Measurements from ENCODE around the gene ZNF285. TPM values are rescaled to one million over a fixed set of nuclear protein-coding genes. Genes with fewer than 3 reads are reported as not detected.
"Not testable (repeated sequence)": the region's sequence is repeated elsewhere in the genome, so short reads cannot be mapped to it uniquely, and the experiment has no call there.

Gene ZNF285
- total RNA-seq, 1 experiment from 2014 or later: 0.22 TPM

DNA sequence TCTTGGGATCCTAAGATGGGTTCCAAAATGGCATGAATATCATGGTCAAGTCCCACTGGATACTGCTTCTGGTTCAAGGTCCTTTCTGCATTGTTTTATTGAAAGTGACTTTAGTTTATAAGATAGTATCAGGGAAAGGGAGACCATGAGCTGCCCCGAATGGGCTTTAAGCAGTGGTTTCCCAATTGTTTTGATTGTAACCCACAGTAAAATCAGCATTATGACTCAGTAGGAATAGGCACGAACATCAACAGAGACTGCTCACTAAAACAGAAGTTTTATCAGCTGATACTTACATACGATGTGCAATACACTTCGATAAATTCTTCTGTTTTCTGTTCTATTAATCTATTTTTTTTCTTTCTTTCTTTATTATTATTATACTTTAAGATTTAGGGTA is 12.1 kb downstream of the ZNF285 start:
- H3K36me3 ChIP-seq (ENCODE audit: low read depth, low read length); BruUV-seq (replicated peaks); H3K4me2 ChIP-seq (ENCODE audit: low read length); POLR2A ChIA-PET (ENCODE audit: unreplicated experiment); DNase-seq; H3K4me1 ChIP-seq (ENCODE audit: insufficient read depth, low read length); H4K20me1 ChIP-seq (ENCODE audit: low read length); intact Hi-C loops (cut with micrococcal nuclease); H3F3A ChIP-seq (ENCODE audit: low read length, unreplicated experiment); H3K9me3 ChIP-seq (ENCODE audit: low read length); ATAC-seq; H3K27ac ChIP-seq (ENCODE audit: low read length); H3K9ac ChIP-seq (ENCODE audit: low read length); H3K79me2 ChIP-seq (ENCODE audit: low read length); H3K9me2 ChIP-seq (replicated peaks; ENCODE audit: low read length); H3K4me3 ChIP-seq (ENCODE audit: low read length); H3K27me3 ChIP-seq (ENCODE audit: low read length); H2AFZ ChIP-seq (ENCODE audit: low read length); CTCF ChIA-PET: not testable (repeated sequence)

DNA sequence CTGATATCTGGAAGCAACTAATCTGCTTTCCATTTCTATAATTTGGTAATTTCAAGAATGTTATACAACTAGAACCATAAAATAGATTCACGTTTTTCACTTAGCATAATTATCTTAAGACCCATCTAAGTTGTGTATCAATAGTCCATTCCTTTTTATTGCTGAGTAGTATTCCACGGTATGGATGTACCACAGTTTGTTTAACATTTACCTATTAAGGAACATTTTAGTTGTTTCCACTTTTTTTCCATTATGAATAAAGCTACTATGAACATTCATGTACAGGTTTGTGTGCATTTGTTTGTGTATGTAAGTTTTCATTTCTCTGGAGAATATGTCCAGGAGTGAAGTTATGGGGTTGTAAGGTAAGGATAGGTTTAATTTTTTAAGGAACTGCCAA is 26.6 kb downstream of the ZNF285 start:
- H3K27ac ChIP-seq (ENCODE audit: low read length): no peak overlapping the region
- no peaks in the 10 kb centered on the region for H3K9me2 ChIP-seq (replicated peaks; ENCODE audit: low read length)
- no peaks in the 10 kb centered on the region for H3K36me3 ChIP-seq (ENCODE audit: low read depth, low read length)
- no peak for ATAC-seq
- ChIA-PET POLR2A (ENCODE audit: unreplicated experiment) (no interaction called here), CTCF (no interaction called here)
- H3K79me2 ChIP-seq (ENCODE audit: low read length): no peaks in the 10 kb centered on the region
- TF ChIP-seq EZH2phosphoT487 (IDR thresholded peaks at IDR 0.05; ENCODE audit: borderline replicate concordance, low read length): no peak
- no peak for TF ChIP-seq EZH2 (IDR thresholded peaks at IDR 0.05; ENCODE audit: low read length, unreplicated experiment)
- no peak for TF ChIP-seq CTCF (conservative IDR thresholded peaks at IDR 0.05; ENCODE audit: low read depth, low read length)
- intact Hi-C loops (cut with micrococcal nuclease): no loop called here
- H3K4me3 ChIP-seq (ENCODE audit: low read length): no peak overlapping the region
- H4K20me1 ChIP-seq (ENCODE audit: low read length): no peaks in the 10 kb centered on the region
- no peak for DNase-seq
- no peak overlapping the region for H3K4me2 ChIP-seq (ENCODE audit: low read length)
- no peaks in the 10 kb centered on the region for H3K27me3 ChIP-seq (ENCODE audit: low read length)
- no peak overlapping the region for H2AFZ ChIP-seq (ENCODE audit: low read length)
- H3K9me3 ChIP-seq (ENCODE audit: low read length): no peaks in the 10 kb centered on the region
- no peaks in the 10 kb centered on the region for H3F3A ChIP-seq (ENCODE audit: low read length, unreplicated experiment)
- H3K9ac ChIP-seq (ENCODE audit: low read length): no peak overlapping the region
- BruUV-seq (replicated peaks): no TSS peak
- no peaks in the 10 kb centered on the region for H3K4me1 ChIP-seq (ENCODE audit: insufficient read depth, low read length)

DNA sequence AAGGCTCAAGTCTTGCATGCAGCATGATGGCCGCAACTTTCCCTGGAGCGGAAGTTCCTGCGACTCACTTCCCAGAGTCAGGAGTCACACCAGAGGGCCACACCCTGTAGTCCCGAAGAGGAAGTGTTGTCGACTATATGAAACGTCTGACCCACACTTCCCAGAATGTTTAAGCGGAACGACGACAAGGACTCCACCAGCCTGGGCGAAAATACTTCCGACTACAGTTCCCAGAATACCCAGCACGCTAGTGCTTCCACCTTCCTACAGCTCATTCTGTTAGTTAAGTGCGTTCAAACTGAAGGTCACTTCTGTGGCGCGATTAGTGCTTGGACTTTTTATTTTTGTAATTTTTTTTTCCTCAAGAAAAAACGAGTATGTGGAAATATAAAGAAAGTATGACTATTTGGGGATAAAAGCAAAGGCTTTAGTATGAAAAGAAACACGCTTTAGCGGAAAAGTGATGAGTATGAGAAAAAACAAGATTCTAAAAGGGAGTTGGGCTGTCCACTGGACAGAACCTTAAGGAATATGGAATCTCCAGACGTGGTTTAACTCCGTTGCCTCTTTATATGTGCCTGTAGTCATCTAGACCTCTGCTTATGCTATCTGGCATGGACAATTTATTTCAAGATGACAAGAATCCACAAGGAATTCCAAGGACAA is 29.5 kb downstream of the ZNF285 start:
- intact Hi-C loops (cut with micrococcal nuclease): no loop called here
- no TSS peak for BruUV-seq (replicated peaks)
- Histone ChIP-seq H4K20me1 (ENCODE audit: low read length) (no peaks in the 10 kb centered on the region), H3K4me3 (ENCODE audit: low read length) (no peak overlapping the region), H3K27me3 (ENCODE audit: low read length) (no peaks in the 10 kb centered on the region), H3K27ac (ENCODE audit: low read length) (no peak overlapping the region), H3K79me2 (ENCODE audit: low read length) (no peaks in the 10 kb centered on the region), H3K4me1 (ENCODE audit: insufficient read depth, low read length) (no peaks in the 10 kb centered on the region), H3K9me3 (ENCODE audit: low read length) (no peaks in the 10 kb centered on the region), H2AFZ (ENCODE audit: low read length) (no peak overlapping the region), H3K4me2 (ENCODE audit: low read length) (no peak overlapping the region), H3K9ac (ENCODE audit: low read length) (no peak overlapping the region), H3K9me2 (replicated peaks; ENCODE audit: low read length) (no peaks in the 10 kb centered on the region), H3K36me3 (ENCODE audit: low read depth, low read length) (no peaks in the 10 kb centered on the region), H3F3A (ENCODE audit: low read length, unreplicated experiment) (no peaks in the 10 kb centered on the region)
- no peak for DNase-seq
- CTCF ChIA-PET: no interaction called here
- POLR2A ChIA-PET (ENCODE audit: unreplicated experiment): no interaction called here
- no peak for ATAC-seq
- TF ChIP-seq EZH2 (IDR thresholded peaks at IDR 0.05; ENCODE audit: low read length, unreplicated experiment) (no peak), CTCF (conservative IDR thresholded peaks at IDR 0.05; ENCODE audit: low read depth, low read length) (no peak), EZH2phosphoT487 (IDR thresholded peaks at IDR 0.05; ENCODE audit: borderline replicate concordance, low read length) (no peak)

All from PC-3 (cell line).